Activated CD4-positive, alpha-beta T cell treated with anti-CD3 and anti-CD28 coated beads for 48 hours (primary cell): Measurements from ENCODE around the gene KLHL29.
"Not testable (repeated sequence)": the region's sequence is repeated elsewhere in the genome, so short reads cannot be mapped to it uniquely, and the experiment has no call there.

ENCODE experiments used
- DNase-seq: peaks from one replicate; pipeline ENCODE4 v3.0.0-alpha.2; 2020

KLHL29 gene

DNA sequence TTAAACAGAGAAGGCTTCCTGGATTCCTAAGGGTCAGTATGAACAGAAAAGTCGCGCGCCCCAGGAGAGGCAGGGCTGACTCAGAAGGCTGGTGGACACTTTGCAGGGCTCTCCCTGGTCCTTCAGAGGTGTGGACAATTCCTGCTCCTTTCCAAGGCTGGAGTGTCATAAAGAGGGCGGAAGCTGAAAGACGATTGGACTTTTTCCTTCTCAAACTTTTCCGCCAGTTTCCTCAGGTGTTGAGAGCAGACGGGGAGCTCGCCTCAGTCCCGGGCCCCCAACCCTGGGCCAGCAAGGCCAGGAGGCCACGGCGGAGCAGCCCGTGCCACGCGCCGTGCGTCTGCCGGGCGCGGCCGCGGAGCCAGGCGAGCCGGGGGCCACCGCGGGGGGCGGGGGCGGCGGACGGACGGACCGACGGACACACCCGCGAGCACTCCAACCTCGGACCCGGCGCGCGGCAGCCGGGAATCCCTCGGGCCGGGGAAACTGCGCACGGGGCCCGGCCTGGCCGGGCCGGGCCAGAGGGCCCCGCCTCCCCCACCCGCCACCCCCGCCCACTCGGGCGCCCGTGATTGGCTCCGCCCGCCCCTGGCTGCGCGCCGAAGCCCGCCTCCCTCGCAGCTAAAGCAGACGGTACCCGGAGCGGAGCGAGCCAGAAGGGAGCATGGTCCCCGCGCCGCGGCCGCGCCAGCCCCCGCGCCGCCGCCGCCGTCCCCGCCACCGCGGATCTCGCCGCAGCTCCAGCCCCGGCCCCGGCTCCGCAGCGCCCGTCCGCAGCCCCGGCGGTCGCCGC, at the start of gene KLHL29:
Gene KLHL29 (plus strand): TSS at position 629 of the 793 bp plus-strand sequence. CDS start 177,018 bp downstream, outside the sequence.
- DNase-seq = peak; percentile 83

DNA sequence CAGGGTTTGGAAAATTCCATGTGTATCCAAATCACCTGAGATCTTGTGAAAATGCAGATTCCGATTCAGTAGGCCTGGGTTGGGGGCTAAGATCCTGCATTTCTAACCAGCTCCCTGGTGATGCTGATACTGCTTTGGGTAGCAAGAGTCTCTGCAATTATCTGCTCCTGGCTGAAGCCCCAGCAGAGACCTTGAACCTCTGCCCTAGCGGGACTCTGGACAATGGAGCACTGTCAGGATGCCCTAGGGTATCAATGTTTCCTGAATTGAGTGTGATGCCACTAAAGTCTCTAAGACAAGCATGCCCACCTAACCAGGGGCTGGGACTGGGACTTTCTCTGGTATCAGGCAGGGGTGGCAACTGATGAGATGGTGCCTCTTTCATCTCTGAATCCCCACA, 49.4 kb upstream of the KLHL29 start:
- DNase-seq = no peak

- DNase-seq = no peak
Measured at GRCh38 chr2:23342075-23342474, 42.9 kb upstream of the KLHL29 start.

DNA sequence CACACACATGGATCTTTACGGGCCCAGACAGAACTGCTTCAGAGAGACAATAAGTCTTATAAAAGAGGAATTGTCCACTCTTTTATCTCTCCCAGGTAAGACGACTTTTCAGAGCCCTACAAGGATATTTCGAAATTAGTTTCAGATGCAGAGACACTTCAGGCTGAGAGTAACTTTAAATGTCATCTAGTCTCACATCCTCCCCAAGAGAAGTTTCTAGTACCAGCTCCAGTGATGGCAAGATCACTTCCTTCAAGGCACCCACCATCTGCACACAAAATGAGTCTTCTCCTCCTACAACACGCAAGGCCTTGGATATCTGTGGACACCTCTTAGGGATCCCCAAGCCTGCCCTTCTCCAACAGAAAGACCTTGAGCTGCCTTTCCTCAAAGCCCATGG, 39.0 kb upstream of the KLHL29 start:
- no peak for DNase-seq

DNA sequence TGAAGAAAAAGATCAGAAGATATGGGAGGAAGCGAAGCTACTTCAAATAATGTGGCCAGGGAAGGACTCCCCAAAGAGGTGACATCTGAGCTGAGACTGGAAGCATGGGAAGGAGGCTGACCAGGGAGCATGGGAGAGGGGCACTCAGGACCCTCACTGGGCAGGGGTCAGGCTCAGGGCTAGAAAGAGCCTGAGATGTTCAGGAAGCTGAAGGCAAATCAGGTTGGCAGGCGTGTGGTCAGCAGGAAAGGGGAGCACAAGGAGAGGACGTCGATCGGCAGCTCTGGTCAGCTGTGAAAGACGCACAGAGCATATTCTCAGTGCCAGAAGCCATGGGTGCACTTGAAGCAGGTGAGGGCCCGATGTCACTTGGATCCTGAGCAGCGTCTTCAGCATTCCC, 38.2 kb upstream of the KLHL29 start:
- DNase-seq = no peak

DNA sequence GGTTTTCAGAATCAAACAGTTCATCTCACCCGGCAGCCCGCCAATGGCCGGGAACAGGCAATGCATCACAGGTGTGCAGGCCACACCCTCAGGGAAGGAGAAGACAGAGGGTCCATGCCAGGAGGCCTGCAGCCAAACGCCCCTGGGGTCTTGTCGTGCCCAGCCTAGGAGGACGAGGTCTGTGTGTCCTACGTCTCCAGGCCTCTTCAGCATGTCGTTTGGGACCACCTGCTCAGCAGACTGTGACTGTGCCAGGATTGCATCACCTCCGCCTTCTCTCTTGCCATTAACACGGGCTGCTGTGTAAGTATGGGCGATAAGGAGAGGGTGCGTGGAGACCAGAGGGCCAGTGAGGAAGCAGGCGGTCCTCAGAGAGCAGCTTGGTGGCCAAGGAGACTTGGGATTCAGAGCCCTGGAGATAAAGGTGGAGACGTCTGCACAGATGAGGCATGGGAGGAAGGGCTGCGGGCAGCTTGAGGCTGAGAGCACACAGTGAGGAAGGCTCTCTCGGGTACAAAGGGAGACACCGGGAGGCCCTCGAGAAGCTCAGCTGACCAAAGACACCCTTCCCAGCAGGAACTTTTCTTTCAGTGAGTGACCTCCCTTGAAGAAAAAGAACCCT, 37.4 kb upstream of the KLHL29 start:
- DNase-seq = no peak

DNA sequence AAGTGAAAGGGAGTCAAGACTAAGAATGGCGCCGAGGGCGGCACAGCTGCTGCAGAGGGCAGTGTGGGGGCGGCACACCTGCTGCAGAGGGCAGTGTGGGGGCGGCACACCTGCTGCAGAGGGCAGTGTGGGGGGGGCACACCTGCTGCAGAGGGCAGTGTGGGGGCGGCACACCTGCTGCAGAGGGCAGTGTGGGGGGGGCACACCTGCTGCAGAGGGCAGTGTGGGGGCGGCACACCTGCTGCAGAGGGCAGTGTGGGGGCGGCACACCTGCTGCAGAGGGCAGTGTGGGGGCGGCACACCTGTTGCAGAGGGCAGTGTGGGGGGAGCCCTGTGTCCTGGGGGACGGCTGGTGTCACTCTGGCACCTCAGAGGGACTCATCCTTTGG, 36.9 kb upstream of the KLHL29 start:
- not testable (repeated sequence) for DNase-seq

- no peak for DNase-seq
Measured at GRCh38 chr2:23349508-23349907, 35.5 kb upstream of the KLHL29 start.

GRCh38 chr2:23350041-23350791, 34.8 kb upstream of the KLHL29 start:
- DNase-seq = no peak

- no peak for DNase-seq
Measured at GRCh38 chr2:23350792-23351355, 34.1 kb upstream of the KLHL29 start.

DNA sequence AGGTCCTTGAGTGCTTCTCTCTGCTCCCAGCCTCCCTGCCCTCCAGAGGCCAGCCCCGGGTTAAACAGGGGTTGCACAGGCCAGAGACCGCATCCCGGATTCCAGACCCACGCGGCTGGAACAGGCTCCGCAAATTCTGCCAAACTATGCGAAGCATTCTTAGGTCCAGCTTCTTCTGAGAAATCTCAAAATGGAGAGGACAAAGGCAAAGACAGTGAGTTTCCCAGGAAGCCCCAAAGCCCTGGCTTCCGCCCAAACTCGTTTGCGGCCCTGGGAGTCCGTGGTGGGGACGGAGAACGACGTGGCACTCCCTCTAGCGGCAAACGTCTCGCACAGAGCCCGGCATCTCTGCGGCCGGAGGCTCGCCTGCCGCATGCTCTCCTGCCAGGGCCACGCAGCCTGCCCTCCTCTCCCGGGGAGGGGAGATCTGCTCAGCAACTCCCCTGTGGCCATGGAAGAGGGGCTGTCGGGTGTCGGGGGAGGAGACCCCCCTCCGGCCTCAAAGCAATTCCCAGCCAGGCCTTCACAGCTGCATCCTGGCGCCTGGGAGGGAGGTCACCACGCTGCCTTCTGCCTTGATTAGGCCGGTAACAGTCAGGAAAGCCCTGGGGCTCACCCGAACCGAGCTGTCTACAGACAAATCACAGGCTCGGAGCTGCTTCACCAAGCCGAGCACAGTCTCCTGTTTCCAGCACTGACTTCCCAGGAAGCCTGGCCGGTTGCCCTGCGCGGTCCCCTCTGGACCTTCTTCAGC, 33.4 kb upstream of the KLHL29 start:
- DNase-seq = peak; percentile 78

GRCh38 chr2:23354554-23354953, 30.4 kb upstream of the KLHL29 start:
- DNase-seq = no peak

DNA sequence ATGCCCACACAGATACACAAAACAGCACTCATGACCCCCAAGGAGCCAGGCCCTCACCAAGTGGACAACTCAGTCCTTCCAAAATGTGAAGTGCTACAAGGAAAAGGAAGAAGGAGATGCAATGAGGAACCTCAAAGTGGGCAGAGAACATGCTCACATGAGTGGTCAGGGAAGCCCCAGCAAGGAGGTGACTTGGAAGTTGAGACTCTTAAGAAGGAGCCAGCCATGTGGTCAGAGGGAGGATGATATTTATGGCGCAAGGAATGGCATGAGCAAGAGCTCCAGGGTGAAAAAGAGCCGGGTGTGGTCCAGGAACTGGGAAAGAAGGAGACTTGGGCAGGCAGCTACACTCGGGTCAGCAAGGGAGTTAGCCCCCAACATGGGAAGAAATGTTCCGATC, 30.0 kb upstream of the KLHL29 start:
- no peak for DNase-seq

GRCh38 chr2:23356711-23357110, 28.3 kb upstream of the KLHL29 start:
- DNase-seq = no peak

DNA sequence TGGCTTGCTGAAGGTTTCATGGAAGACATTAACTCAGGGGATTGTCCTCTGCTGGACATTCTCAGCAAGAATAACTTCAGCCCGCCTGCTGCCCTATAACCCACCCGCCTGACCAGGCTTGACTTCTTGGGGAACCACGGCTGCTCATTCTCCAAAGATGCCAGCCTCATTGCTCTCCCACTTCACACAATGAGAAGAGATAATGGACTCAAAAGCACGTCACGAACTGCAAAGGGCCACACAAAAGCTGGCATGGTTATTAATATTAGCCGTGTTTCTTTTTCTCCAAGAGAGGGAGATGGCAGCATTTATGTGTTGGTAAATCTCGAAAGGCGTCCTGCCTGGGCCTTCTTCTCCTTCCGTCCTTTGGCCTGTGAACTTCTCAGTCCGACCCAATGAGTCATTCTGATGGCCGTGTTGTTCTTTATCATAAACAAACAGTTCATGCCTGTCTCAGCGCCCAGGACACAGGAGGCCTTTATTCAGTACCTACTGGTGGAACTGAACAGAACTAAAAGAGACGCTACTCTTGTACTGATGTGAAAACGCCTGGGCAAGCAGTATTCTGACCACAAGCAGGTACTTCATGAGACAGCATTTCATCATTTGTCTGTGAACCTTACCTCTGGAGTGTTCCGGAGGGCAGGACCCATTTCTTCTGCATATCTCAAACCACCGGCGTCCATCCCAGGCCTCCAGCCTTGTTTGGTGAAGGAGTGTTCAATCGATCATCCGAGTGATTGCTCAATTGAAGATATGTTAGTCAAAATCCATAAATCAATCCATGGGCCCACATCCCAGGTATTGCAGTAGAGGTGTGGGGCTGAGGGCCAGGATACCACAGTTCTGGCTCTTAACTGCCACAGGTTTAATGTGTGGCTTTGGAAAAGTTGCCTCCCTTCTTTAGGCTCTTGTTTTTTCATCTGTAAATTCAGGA, 25.1 kb upstream of the KLHL29 start:
- no peak for DNase-seq

DNA sequence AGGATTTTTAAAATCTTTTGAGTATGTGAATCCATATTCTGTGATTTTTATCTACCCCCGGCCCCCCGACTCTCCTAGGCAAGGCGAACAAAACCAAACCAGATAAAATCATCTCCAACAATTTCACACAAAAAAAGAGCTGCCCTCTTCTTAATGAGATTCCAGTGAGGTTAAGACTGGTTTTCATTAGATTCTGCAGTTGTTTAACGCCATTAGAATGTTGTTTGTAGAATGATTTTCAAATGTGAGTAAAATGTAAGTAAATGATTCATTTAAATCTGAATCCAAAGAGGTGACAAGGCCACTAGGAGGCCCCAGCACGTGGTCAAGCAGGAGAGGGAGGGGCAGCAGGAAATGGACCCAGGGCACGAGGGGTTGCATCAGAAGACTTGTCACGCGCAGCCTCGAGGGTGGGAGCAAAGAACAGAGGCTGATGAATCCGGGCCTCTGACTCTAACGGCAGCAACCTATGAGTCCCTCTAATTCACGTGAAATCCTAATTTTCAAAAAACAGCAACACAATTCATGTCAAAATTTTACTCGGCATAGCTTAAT, 24.3 kb upstream of the KLHL29 start:
- no peak for DNase-seq

DNA sequence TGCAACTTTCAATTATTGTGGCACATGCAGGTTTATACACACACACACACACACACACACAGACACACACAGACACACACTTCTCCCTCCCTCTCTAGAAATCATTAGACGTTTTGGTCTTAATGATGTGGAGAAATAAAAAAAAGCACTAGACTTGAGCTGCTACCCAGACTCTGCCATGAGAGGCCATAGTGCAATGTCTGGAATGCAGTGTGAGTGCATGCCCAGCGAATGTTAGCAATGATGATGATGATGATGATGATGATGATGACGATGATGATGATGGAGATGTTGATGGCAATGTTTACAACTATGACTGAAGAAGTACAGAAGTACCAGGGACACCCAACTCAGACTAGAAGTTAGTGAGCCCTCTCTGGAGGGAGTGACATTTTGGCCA, 23.8 kb upstream of the KLHL29 start:
- DNase-seq = no peak

- no peak for DNase-seq
Measured at GRCh38 chr2:23363268-23363667, 21.7 kb upstream of the KLHL29 start.

DNA sequence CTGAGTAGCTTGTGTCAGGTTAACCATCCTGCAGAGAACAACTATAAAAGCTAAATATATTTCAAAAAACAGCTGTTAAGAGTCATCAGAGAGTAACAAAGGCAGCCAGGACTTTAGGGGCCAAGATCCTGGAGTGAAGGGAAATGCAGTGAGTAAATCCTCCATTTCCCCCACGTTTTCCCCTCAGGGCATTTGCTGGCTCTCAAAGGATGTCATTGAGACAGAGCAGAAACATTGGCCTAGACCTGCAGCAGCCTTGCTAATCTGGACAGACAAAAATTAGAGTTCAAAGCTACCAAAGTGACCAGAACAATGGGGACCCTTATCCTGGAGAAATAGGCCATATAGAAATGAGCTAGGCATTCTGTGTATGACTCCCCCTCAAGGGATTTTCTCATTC, 21.1 kb upstream of the KLHL29 start:
- no peak for DNase-seq

DNA sequence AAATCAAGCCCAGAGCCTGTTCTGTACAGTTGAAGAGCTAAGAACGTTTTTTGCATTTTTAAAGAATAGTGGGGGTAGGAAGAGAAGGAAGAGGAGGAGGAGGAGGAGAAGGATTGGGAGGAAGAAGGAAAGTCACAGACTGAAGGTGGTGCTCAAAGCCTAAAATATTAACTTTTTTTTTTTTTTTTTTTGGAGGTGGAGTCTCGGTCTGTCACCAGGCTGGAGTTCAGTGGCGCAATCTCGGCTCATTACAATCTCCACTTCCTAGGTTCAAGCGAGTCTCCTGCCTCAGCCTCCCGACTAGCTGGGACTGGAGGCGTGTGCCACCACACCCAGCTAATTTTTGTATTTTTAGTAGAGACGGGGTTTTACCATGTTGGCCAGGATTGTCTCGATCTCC, 18.3 kb upstream of the KLHL29 start:
- DNase-seq = no peak

DNA sequence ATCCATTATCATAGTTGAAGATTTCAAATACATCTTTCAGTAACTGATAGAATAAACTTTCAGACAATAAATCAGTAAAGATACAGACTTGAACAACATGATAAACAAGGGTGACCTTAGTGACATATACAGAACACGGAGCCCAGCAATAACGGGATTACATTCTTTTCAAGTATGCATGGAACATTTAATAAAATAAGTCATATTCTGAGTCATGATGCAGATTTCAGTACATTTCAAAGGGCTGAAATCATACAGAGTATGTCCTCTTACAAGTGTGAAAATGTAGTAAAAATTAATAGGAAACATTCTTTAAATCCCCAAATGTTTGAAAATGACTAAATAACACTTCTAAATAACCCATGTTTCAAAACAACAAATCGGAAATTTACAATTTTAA, 17.2 kb upstream of the KLHL29 start:
- no peak for DNase-seq
